Vagina (tissue), 2 donors: Measurements from ENCODE around the gene HPF1.

Source experiments
- POLR2A ChIP-seq, 2 donors: fragments of 450-650 bp; IDR thresholded peaks; one replicate each; pipeline ENCODE4 v1.6.1; 2017; ENCODE audit warnings: antibody characterized with exemption in 2 of 2, mild to moderate bottlenecking in 2 of 2, moderate library complexity in 2 of 2
- POLR2AphosphoS5 ChIP-seq, 2 donors: sonication (generic); formaldehyde crosslinking; IDR thresholded peaks; one replicate each; pipeline ENCODE4 v1.9.0; 2017; ENCODE audit warnings: antibody characterized with exemption in 2 of 2, mild to moderate bottlenecking in 2 of 2, low read depth in 1 of 2; ENCODE audit not compliant: insufficient read depth in 1 of 2
- TF ChIP-seq, protein P1 (sequence below), 3 experiments: fragments of 450-650 bp in 2 of 3; fragments of 200-600 bp in 1 of 3; sonication (generic) in 1 of 3; IDR thresholded peaks; one replicate each; pipeline ENCODE4 v1.5.1; 2017 to 2019; ENCODE audit warnings: antibody characterized with exemption in 3 of 3, mild to moderate bottlenecking in 2 of 3, moderate library complexity in 2 of 3

DNA sequence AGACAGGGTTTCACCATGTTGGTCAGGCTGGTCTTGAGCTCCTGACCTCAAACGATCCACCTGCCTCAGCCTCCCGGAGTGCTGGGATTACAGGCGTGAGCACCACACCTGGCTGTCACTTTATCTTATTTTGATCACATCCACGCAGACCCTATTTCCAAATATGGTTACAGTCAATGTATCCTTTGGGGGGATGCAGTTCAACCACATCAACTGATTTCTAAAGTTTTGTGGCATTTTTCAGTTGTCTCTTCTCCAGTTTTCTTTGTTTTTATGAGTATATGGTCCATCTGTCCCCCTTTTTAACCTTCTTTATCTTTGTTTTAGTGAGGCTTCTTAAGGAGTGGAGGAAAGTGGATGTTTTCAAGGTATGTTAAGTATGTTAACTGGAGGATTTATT lies 4.1 kb upstream of the HPF1 start:
- TF ChIP-seq, protein P1, sequence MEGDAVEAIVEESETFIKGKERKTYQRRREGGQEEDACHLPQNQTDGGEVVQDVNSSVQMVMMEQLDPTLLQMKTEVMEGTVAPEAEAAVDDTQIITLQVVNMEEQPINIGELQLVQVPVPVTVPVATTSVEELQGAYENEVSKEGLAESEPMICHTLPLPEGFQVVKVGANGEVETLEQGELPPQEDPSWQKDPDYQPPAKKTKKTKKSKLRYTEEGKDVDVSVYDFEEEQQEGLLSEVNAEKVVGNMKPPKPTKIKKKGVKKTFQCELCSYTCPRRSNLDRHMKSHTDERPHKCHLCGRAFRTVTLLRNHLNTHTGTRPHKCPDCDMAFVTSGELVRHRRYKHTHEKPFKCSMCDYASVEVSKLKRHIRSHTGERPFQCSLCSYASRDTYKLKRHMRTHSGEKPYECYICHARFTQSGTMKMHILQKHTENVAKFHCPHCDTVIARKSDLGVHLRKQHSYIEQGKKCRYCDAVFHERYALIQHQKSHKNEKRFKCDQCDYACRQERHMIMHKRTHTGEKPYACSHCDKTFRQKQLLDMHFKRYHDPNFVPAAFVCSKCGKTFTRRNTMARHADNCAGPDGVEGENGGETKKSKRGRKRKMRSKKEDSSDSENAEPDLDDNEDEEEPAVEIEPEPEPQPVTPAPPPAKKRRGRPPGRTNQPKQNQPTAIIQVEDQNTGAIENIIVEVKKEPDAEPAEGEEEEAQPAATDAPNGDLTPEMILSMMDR (IDR thresholded peaks at IDR 0.05) = no peak
- no peak for TF ChIP-seq POLR2A (IDR thresholded peaks at IDR 0.05)
- TF ChIP-seq POLR2AphosphoS5 (IDR thresholded peaks at IDR 0.05; ENCODE audit: insufficient read depth in 1 of 2, low read depth in 1 of 2) = no peak
